GM18909 (cell line): Measurements from ENCODE around the gene PRSS38.

Experiments
- ATAC-seq: cut with Tn5 transposase; IDR thresholded peaks from one replicate; pipeline ENCODE4 v1.9.1; 2021; ENCODE audit warnings: mild to moderate bottlenecking; ENCODE audit not compliant: unreplicated experiment, poor library complexity

PRSS38 gene

DNA sequence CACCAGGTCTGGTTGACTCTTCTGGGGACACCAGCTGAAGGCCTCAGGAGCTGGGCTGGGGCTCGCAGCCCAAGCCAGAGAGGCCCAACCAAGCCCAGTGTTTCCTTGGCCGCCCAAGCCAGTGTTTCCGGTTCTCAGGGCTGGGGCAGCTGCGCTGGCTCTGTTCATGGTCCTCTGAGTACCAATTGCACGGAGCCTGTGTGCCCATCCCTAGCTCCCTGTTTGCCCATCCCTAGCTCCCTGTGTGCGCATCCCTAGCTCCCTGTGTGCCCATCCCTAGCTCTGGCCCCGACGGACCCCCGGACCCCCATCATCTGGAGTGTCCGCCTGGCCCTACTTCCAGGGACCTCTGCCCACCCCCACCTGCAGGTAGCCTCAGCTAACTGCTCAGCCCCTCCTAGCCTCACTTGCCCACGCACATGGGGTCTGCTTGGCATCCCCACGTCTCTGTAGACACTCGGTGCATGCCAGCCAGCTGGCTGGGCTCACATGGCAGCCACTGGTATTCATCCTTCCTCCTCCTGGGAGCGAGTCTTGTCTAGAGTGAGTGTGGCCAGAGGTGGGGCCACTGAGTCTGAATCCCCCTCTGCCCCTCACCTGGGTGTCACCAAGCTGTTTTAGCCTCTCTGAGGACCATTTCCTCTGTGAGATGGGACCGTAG lies 68.3 kb downstream of the PRSS38 start:
- ATAC-seq, result no peak

DNA sequence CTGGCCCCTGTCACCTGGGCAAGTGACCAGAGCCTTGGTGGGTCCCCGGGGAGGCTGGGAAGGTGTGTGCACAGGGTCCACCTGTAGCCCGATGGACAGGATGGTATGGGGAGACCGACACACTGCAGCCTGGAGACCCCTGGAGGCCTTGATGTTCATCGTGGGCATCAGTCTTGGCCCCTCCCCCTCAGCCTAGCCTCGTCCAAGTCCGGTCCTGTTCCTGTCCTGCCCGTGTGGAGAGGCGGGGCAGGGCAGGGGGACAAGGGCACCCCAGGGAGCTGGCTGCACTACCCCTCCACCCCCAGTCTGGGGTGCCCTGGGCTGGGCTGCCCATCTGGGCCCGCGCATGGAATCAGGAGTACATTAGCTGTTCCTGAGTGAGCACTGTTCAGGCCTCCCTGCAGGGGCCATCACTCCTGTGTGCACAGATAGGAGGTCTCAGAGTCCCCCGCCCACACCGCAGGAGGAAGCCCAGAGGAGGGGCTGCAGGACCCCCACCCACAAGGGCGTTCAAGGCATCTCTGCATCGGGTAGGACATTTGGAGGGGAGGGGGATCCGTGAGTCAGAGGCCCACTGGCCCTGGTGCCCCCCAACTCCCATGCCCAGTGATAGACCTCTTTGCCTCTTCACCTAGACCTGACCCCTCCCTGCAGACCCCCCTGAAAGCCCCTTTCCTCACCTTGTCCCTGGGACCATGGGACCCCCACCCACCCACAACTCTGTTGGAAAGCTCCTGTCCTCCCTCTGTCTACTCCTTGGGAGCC lies 69.1 kb downstream of the PRSS38 start:
- ATAC-seq, result no peak

DNA sequence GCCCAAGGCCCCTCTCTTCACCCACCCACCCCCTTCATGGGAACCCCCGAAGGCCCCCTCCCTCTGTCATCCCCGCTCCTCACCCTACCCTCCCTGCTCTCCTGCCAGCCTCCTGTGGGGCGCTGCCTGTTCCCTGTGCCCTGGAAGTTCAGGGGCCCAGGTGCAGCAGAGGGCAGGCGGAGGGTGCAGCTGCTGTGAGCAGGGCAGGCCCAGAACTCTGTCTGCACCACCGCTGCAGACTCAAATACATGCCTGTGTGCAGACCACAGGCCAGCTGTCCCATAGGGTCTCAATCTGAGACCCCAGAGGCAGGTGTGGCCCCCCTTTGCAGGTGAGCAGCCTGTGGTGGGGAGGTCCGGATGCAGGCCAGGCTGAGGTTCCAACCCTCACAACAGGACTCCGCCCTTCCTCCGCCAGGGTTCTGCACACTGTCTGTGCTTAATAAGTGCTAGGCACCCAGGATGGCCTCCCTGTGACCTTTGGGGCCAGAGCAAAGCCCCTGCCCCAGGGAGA lies 69.7 kb downstream of the PRSS38 start:
- ATAC-seq, result no peak

DNA sequence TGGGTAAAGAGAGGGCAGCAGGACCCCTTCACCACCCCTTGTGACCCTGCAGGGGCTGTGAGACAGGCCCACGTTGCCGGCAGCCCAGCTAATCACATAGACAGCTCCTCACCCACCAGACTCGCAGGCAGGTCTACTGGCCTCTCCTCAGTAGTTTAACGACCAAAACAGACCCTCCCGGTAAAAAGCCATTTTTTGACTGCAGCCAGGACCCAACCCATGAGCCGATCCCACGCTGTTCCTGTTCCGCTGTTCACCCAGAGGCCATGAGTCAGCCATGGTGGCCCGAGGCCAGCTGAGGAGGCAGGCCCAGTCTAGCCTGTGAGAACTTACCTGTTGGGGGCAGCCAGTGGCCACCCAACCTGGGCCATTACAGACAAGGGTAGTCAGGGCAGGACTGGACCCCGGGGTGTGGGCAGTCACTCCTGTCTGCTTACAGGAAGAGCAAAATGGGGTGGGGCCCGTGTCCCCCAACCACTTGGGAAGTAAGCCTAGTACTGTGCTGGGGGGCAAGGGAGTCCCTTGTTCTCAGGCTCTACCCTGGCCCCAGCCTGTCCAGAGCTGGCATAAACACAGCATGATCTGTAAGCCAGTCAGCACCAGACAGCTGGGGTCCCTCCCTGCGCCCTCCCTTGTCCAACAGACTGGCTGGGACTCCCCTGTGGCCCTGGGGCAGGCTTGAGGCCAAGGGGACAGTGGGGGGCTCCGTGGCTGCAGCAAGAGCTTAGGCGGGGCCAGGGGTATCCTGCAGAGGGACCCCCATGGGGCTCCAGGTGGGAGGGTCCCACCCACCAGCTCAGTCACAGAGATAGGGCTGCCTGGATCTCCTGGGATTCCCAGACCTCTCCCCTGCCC lies 70.4 kb downstream of the PRSS38 start:
- no peak for ATAC-seq

DNA sequence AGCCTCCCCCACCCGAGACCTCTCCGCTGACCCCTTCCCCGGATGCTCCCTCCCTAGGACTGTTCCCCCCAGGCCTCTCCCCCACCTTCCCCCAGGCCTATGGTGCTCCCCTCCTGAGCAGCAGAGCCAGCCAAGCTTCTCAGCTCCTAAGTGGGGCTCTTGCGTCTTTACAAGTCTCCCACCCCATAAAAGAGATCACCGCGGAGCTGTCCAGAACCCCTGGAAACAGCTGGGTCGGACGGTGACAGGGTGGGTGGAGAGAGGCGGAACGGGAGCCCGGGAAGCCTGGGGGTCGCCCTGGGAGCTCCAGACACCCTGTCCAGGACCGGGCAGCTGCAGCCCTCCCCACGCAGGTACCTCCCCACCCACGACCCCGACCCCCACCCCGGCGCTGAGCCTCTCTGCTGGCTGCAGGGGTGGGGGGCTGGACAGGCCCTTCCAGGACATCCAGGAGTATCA lies 71.1 kb downstream of the PRSS38 start:
- no peak for ATAC-seq

DNA sequence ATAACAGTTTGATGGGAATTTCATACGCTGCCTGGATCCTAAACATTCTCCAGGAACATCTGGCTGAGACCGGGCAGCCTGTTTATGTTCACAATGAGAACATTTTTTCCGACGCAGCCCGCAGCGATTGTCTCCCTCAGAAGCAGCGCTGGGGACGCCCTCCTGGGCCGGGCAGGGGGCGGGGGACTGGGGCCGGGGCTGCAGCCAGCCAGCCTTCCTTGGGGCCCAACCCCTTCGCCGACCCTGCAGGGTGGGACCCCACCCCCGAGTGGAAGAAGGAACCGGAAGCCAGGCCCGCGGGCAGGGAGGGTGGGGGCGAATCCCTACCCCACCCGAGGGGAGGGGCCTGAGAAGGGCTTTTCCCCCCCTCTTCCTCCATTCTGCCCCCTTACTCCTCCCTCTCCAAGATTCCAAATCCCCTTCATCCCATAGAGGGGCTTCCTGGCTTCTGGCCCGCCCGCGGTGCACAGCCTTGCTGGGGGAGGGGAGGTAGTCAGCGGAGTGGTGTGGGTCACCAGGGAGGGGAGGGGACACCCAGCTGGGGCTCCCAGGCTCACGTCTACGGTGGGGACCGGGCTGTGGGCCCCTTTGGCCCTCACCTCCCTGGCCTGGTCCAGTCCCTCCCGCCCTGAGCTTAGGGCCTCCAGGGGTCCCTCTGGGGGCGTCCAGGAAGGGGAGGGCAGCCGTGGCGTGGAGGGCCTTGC lies 71.7 kb downstream of the PRSS38 start:
- ATAC-seq, result no peak

DNA sequence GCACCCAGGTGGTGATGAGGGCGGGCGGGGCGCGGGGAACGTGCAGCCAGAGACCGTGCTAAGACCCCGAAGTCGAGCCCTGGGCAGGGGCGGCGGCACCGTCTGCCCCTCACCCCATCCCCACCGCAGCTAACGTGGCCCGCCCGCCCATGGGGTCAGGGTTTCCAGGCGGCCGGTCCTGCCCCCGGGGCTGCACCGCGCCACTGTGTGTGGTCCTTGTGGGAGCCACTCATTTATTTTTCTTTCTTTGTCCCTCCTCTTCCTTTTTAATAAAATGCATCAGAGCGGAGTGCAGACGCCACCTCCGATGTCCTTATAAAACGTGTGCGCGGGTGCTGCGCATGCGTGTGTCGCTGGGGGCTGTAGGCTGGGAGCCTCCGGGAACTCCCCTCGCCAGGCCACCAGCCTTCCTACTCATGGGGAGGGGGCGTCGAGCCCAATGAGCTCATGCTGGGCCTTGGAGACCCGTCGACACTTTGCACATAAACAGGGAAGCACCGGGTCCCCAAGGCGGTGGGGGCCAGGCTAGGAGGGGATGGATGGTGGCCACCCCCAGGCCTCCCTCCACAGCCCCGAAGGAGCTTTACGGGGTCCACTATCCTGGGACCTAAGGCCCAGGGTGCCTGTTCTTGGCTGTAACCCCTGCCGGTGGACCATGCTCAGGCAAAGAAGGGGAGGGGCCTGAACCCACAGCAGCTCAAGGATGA lies 72.4 kb downstream of the PRSS38 start:
- no peak for ATAC-seq

DNA sequence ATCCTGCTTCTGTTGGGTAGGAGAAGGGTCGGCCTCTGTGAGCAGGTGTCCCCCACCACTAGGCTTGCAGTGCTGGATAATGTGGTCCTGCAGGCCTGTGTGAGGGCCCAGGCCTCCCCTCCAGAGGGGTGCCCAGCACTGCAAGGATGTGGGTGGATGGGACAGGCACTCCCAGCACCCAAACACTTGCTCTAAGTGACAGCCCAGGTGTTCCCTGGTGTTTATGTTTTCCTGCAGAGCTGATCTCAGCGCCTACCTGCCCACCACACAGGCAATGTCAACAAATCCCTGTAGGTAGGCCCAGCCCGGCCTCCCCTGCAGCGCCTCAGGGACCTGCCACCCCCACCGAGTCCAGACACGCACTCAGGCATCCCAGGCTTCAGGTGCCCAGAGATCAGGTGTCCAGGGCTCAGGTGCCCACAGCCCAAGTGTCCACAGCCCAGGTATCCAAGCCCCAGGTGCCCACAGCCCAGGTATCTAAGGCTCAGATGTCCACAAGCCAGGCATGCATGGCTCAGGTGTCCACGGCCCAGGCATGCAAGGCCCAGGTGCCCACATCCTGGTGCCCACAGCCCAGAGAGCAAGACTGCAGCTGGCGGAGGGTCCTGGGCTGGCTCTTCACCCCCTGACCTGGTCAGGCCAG lies 73.0 kb downstream of the PRSS38 start:
- no peak for ATAC-seq

DNA sequence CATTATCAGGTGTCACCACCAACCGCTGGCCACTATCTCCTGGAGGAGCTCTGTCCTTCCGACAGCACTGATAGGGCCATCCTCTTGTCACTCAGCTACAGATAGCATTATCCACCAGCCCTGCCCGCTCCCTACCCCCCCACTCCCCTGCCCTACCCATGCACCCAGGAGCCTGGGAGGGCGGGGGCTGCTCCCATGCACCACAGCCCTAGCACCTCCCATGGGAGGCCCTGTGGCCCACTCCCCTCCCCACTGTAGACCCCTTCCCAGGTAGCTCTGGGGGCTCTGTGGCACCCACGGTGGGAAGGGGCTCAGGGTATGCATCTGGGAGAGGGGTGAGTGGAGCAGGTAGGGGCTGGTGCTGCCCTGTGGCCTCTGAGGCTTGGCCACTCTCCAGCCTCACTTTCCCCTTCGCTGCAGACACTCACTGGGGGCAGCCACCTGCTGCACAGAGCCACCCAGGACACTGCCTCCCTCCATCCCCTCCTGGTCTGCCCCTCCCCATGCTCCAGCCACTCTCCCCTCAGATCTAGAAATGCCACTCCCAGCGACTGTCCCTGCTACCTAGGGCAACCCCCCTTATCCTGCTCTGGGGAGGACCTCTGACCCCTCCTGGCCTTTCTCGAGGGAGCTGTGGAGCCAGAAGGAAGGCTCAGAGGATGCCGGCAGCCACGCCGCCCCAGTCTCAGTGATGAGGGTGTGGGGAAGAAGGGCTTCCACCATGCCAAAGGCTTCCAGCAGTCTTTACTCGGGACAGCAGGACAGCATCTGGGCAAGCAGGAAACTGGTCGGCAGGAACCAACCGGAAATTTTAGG lies 73.8 kb downstream of the PRSS38 start:
- ATAC-seq, result no peak

DNA sequence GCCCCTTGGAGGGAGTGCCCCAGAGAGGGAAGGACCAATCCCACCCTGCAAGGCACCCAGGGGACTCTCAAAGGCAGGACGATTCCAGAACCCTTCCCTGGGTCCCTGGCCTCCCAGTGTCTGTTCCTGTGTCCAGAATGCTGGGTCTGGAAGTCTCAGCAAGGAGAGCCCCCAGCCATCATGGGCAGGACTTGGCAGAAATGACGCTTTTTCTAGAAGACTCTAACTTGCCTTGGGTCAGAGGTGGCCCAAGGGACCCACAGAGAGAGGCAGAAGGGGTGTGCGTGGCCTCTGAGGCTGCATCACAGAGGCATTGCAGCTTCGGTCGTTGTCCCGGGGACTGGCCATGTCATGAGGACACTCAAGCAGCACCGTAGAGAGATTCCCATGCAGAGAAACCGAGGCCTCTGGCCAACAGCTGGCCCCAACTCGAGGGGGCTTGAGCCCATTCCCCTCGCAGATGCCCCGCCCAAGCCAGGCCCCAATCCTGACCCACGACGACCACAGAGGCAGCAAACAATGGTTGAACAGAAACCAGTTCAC lies 74.5 kb downstream of the PRSS38 start:
- ATAC-seq, result no peak

DNA sequence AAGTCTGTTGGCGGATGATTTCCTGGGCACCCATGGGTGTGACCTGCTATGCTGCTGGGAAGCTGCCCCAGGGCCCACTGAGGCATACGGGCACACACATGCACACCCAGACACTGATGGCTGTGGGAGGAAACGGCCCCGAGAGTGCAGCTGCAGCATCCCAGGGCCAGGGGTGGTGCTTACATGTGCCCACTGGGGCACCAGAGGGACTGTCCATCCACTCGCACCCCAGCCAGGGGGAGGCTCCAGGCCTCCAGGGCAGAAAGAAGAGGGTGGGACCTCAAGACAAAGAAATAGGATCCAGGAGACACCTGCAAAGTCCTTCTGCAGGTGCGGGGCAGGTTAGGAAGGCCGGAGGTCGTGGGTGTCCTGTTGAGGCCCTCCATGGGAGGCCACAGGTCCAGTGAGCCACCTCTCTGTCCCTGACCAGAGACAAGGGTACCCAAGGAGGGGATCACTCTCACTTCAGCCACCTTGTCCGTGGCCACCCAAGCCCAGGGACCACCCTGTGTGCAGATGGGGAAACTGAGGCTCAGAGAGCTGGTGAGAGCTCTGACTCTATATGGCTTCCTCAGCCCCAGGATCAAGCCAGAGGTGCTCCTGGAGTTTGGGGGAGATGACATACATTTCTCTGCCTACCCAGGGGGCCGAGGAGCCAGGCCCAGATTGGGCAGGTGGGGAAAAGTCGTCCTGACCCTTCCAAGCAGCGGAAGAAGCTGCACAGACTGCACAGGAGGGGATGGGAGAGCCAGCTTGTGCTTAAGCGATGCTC lies 75.2 kb downstream of the PRSS38 start:
- ATAC-seq, result no peak

DNA sequence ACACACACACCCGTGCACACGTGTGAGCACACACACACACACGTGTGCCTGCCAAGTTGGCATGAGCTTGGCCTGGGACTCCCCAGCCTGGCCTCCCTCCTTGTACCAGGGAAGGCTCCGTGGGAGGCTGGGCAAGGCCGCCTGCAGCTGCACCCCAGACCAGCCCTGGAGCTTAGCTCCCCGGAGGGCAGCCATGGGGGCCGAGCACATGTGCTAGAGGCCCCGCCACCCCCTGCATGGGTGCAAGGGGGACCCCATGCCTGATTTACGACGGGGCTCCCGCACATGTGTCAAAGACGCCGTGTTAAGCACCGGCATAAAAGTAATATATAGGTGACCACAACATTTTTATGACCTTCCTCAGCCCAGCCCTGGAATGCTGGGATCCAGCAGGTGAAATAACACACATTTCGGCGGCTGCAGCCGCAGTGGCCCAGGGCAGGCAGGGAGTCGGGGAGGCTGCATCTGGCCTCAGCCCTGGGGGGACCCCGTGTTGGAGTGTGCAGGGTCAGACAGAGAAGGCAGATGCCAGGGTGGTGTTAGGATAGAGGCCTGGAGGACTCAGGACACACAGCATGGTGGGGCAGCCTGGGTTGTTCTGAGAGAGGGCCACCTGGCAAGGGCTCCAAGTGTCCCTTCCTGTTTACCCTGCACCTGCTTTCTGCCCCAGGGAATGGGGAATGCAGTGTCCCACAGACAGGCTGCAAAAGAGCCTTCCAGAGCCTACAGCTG lies 75.9 kb downstream of the PRSS38 start:
- ATAC-seq, result no peak

DNA sequence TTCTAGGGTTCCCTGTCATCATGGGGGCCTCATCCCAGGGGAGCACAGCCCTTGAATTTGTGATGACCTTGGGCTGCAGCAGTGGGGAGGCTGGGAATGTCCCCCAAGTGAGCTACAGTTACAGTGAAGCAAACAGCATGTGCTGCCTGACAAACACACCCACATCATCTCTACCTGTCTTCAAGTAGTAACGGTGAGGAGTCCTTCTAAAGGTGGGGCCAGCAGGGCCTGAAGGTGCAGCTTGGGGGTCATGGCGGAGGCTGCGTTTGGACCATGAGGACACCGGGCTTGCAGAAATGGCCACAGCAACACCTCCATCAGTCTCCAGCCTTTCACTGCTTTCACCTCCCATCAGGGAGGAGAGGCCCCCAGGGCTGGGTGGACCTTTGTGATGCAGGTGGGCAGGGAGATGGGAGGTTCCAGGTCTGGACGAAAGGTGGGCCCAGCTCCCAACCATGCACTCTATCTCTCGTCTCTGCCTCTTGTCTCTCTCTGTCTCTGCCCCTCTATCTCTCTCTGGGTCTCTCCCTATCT lies 76.5 kb downstream of the PRSS38 start:
- no peak for ATAC-seq

DNA sequence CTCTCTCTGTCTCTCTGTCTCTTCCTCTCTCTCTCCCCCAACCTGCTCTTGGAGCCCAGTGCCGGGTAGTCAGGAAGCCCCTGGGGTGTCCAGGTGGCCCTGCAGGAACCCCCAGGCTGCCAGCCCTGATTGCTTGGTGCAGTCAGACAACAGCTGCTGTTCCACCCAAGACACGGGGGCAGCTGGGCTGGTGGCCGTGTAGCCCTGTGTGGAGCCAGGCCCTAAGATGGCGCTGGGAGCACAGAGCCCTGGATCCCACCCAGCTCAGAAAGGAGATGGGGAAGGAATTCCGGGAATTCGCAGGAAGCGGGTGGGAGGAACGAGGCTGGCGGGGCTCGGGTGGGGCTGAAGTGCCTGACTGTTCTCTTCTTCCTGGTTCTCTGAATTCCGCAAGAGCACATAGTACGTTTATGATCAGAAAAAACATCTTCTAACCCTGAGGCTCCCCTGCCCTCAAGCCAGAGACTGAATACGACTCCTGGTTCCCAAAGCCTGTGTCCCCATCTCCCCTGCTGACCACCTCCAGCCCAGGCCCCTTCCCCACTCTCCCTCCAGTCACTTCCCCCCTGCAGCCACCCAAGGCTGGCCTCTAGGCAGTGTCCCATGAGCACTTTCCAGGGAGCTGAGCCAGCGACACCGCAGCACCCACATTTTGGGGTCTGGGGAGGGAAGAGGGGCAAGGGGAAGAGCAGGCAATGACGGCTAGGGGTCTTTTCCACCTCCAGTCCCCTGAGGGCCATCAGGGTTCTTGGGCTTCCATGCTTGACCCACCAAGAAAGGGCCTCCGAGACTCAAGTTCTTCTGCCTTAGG lies 77.2 kb downstream of the PRSS38 start:
- ATAC-seq, result no peak

DNA sequence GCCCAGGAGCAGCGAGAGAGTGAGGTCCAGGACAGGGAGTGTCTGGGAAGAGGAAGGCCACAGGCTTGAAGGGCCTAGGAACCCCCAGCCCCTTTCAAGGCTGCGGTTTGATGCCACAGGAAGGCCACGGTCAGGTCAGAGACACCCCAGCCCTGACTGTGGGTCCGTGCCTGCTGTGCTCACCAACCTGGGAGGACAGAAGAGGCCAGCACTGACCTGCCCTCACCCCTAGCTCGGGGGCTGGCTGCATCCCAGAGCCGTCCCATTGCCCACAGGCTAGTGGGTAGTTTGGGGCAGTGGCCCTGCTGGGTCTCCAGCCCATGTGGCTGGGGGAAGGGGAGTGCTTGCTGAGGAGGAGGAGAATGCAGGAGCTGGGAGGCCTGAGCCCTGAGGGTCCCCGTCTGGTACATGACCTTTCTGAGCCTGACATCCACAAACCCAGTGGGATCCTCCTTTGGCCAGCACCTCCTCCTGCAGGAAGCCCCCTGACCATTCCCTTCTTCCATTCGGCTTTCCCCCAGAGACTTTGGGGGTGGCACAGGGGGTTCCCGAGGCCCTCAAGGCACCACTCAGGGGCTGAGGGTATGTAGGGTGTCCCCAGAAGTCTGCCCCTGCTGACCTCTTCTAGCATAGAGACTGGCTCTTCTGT lies 77.9 kb downstream of the PRSS38 start:
- no peak for ATAC-seq
